Raji (cell line): ENCODE measurements around the gene ZNF24.

Source experiments
- POLR2A ChIP-seq: IDR thresholded peaks from 2 replicates; pipeline ENCODE4 v1.6.1; 2011; ENCODE audit warnings: low read depth, low read length, control low read depth; ENCODE audit not compliant: insufficient read depth

Gene ZNF24

DNA sequence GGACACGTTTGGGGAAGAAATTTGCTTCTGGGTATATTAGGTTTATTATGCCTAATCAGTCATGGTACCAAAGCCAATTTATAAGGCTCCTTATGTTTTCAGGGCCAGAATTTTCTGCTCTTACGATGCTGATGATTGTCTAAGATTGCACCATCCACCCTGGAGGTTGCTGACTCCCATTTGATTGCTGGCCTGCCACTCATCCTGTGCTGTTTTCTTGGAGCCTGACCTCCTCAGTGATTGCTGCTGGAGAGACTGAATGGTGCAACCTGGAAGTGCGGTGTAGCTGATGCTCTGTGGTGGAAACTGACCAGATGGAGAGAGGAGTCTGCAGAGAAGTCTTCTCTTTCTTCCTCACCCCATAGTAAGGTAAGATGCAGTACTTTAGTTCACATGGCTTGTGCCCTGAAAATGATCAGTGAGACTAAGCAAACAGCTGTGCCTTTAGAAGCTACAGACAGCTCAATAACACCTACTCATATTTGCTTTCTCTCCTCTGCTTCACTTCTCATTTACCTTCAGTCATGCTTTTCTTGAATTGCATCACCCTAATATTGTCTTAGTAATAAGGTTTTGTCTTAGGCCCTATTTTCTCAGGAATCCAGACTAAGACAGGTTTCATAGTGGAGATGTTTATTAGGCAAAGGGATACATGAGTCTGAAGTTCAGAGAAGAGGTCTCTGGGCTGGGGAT lies 17.4 kb downstream of the ZNF24 start:
- TF ChIP-seq POLR2A, result no peak

DNA sequence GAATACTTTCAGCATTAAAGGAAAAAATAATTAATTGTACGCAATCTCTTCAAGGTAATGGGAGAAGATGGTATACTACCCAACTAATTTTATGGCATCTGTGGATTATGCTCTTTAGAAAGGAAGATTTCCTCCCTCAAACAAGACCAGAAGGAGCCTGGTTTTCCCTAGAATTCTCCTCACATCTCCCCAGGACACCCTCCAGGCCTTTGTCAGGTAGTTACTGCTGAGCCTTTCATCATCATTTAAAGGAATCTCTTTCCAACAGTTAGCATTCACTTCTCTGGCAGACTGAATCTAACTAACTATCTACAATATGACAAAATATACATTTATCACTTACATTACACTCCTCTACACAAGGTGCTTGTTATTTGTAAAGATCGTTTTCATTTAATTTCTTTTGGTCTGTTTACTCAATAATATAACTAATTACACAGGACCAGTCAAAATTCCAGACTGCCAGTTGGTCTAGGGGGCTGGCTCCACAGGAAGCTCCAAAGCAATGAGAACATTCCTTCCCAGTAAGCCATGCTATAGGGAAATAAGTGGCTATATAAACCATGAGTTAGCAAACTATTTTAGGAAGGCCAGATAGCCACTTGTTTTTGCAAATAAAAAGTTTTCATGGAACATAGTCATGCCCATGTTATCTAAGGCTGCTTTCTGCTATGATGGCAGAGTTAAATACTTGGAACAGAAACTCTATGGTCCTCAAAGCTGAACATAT lies 19.1 kb downstream of the ZNF24 start:
- no peak for TF ChIP-seq POLR2A

DNA sequence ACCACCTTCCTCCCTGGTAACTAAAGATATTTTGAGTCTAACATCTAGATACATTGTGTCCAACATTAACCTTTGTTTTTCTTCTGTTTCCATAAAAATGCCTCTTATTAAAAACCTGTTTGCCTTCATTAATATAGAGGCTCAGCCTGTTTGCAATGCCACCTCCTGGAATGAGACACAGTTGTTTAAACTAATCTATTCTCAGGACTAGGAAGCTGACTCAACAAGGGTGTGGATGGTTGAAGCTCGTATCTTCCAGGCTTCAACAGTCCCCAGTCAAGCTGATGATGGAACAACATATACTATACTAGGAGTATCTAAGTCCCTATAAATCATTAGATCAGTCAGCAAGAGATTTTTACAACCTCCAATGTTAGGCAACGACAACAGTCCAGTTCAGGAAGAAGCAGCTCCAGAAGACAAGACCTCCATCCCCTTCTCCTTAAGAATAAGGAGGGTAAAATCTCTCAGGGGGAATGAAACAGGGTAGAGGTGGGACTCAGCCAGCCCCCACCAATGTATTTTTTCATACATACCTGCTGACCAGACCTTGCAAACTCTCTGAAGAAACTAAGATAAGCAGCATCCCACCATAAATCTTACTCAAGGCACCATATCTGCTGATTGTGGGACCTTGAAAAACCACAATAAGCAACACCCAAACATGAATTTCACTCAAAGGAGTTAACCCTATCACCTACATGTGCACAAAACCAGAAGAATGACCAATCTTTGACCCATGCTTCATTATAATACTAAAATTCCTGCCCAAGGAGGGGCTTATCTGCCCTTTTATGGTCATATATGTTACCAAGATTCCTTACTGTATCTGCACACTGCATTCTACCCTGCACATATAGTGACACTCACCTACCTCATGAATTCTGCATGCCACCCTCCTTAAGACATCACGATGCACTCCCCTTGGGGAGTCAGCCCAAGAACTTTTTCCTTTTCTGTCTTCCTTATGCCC lies 21.4 kb downstream of the ZNF24 start:
- TF ChIP-seq POLR2A, result no peak

DNA sequence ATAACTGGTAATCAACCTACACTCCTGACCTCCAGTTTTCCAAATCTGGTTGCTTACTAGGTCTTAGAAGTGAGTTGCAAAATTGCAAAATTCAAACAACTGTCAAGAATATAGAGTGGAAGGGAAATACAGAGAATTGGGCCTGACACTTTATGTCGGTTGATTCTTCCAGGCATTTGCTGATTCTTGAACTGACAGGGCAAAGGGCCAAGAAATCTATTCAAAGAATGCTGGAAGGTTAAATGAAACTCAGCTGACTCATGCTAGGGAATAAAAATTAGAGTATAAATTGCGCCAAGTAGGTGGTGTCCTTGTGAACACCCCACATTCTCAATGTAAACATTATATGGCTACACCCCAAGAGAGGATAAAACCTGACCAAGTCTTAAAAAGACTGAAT lies 32.7 kb downstream of the ZNF24 start:
- TF ChIP-seq POLR2A, result no peak

DNA sequence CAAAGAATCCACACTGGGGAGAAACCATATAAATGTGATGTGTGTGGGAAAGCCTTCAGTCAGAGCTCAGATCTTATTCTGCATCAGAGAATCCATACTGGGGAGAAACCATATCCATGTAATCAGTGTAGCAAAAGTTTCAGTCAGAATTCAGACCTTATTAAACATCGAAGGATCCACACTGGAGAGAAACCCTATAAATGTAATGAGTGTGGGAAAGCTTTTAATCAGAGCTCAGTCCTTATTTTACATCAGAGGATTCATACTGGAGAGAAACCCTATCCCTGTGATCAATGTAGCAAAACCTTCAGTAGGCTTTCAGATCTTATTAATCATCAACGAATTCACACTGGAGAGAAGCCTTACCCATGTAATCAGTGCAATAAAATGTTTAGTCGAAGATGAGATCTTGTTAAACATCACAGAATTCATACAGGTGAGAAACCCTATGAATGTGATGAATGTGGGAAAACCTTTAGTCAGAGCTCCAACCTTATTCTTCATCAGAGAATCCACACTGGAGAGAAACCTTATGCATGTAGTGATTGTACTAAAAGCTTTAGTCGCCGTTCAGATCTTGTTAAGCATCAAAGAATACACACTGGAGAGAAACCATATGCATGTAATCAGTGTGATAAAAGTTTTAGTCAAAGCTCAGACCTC lies 37.5 kb downstream of the ZNF24 start:
- TF ChIP-seq POLR2A, result no peak

DNA sequence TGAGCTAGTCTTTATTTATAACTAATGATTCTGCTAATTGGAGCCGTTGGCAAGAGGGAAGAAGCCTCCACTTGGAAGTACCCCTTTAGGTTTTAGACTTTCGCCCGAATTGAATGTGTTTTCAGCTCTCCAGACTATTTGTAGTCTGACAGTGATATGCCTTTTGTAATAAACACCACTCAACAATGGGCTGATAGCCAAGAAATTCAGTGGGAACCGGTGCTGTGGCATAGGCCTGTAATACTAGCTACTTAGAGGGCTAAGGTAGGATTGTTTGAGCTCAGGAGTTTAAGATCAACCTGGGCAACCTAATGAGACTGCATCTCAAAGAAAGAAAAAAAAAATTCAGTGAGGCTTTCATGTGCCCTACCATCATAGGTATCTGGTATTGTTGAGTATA lies 40.6 kb downstream of the ZNF24 start:
- no peak for TF ChIP-seq POLR2A

DNA sequence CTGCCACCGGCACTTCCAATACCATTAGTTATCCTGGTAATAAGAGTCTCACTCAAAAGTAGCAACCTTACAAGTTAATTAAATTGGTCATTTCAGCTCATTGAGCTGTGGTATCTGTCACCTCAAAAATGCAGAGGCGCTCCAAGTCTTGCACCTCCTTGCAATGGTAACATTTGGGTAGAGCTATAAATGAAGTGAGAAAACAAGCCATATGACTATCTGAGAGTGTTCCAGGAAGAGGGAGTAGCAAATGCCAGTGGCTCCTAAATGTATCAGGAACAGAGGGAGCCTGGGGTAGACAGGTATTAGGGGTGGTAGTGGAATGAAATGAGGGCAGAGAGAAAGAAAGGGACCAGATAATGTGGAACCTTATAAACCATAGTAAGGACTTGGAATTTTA lies 48.2 kb downstream of the ZNF24 start:
- no peak for TF ChIP-seq POLR2A

DNA sequence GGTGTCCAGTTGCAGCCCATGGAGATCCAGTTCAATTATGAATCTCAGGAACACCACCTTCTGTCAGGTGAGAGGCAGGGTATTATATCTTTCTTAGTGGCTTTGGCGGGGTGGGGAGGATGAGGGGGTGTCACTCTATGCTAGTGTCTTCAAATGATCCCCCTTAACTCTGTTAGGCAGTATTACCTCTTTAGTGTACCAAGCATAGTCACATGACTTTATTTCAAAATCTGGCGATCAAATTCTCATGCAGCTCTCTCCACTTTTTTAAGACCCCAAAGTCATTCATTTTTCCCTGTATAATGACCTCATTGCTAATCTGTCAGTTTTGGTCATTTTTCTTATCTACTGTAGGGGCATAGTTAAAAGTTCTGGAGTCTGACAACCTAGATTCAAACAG lies 53.1 kb downstream of the ZNF24 start:
- no peak for TF ChIP-seq POLR2A

DNA sequence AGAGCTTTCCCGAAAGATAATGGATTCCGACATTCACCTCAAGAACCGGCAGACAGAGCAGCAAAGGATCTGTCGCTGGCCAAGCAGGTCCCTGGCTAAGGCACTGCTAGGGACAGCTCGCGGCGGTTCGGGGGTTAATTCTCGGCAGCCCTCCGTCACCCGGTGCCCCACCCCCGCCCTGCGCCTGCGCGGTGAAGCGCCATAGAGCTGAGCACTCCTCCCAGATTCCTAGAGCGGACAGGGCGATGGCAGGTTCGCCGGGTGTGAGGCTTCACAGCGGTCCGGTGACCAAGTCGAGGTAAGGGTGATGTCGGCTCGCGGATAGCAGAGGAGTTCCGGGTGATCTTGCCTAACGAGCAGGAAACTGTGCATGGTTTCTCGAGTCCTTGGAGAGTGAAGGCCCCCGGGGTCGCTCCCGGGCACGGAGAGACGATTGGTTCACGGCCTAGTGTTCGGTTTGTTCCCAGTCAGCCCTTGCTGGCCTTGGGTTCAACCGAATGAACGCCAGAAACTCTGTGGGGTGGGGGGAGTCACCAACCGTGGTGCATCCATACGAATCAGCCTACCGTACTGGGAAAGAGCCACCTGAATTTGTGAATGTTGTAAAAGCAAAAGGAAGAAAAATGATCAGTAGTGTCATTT lies 54.0 kb downstream of the ZNF24 start, which contains the start of gene ZSCAN30:
Gene ZSCAN30, minus strand, starts transcription at position 136 of the 642 bp plus-strand sequence. CDS start 25,877 bp downstream, outside the sequence.
- TF ChIP-seq POLR2A, result peak; percentile 90

DNA sequence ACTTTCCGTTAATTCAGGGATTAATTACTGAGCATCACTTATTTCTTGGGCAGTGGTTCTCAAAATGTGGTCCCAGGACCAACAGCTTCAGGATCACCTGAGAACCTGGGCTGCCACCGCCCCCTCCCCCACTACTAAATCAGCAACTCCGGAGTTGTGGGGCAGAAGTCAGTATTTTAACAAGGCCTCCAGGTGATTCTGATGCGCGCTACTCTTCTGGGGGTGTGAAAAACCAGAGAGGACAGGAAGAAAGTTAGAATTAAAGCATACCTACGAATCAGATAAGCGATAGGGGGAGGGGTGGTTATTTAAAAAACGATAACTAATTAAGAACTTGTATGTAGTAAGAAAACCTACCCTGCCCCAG lies 54.5 kb downstream of the ZNF24 start:
- no peak for TF ChIP-seq POLR2A

DNA sequence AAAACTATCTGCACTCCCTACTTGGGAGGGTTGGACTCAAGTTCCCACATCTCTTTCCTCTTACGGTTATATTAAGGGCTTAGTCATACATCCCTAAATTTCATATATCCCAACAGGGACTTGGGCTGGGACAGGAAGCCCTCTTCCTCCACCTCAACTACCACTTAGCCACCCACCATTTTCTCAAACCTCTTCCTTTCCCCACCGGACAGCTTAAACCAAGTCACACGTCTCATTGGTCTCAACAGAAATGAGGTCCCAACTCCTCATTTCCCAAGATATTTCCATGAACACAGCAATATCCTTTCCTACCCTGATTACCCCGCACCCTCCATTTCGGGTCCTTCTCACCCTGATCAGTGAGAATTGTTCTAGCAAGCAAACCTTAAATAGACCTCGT lies 54.9 kb downstream of the ZNF24 start:
- no peak for TF ChIP-seq POLR2A

DNA sequence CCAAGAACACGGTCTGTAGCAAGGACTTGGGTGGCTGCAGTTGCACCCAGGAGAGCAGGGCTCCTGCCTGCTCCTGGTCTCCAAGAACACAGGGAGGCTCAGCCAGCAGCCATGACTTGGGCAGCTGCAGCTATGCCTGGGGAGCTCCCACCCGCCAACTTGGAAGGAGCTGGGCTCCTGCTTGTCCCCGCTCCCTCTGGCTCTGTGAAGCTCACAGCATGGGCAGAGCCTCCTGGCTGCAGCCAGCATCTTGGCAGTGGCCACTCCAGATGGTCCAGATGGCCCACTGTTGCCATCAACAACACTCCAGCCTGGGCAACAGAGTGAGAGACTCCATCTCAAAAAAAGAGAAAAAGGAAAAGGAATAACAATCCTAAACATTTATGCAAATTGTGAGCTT lies 59.4 kb downstream of the ZNF24 start:
- TF ChIP-seq POLR2A, result no peak

DNA sequence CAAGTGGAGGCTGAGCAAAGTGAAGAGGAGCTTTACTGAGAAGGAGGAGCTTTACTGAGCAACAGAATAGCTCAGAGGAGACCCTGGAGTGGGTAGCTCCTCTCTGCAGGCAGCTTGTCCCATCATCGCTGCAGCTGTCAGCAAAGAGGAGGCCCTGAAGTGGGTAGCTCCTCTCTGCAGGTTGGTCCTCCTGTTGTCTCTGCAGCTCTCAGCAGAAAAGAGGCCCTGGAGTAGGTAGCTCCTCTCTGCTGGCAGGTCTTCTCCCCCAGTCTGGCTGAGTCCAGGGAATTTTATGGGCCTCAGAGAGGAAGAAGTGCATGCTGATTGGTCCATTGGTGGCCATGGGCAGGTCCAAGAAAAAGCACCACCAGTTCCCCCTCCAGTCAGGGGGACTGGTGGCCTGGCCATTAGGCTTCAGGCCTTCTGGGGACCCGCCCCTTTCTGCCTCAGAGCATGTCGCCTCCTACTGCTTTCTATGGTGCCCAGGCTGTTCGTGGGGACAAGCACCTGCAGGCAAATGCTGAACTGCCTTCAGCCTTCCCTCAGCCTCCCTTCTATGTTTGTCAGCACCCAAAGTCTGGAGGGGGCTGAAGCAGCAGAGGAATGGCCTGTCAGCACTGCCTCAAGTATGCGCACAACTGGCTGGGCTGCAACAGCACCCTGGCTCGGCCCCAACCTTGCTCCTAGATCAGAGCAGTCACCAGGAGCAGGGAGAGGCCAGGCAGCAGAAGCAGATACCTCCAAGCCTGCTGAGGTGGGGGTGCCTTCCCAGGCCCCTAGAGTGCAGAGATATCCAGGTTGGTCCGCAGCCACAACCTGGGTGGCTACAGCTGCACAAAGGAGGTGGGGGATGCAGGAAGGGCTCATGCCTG lies 60.1 kb downstream of the ZNF24 start:
- TF ChIP-seq POLR2A, result no peak

DNA sequence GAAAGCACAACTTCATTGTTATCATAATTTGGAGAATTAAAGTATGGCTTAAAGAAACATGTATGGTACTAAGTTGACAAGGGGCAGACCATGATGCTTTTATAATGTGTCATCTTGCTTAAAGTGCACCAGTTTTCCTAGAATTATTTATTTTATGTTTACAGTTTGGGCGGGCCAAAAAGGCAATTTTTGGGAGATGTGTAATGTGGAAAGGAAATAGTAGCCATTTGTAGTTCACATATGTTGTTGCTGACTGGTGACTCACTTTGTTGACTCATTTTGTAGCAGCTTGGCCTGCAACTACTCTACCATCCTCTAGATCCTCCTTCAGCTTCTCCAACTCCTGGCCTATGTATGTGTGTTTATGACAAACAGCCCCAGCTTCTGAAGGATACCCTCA lies 61.9 kb downstream of the ZNF24 start:
- no peak for TF ChIP-seq POLR2A
